Panc1 (cell line): ENCODE results near the gene FNDC11. TPM values are rescaled to one million over a fixed set of nuclear protein-coding genes. Genes with fewer than 3 reads are reported as not detected.
A peak's percentile ranks its signal among the peaks of the same experiment; 100 is the strongest.

Experiments used
- ATAC-seq: fragments of 200-7000 bp; cut with Tn5 transposase; 2 replicates; pipeline ENCODE4 v1.9.1; 2020; ENCODE audit warnings: mild to moderate bottlenecking, moderate library complexity
- BruUV-seq: library from RNA; stranded (reverse); fragments of 400-500 nt; replicated peaks from 2 replicates; lab custom pipeline; 2021; lab: Mats Ljungman, UMichigan
- CTCF ChIA-PET: fragments of 300-600 bp; sonication (Branson Sonifier 250); formaldehyde crosslinking; loops from one replicate; lab custom pipeline; 2022; ENCODE audit warnings: antibody characterized with exemption; lab: Charles Lee
- POLR2A ChIA-PET: fragments of 300-600 bp; sonication (Branson Sonifier 250); formaldehyde crosslinking; loops from one replicate; lab custom pipeline; 2022; ENCODE audit warnings: antibody characterized with exemption; lab: Charles Lee
- DNase-seq: peaks from one replicate; pipeline ENCODE4 v3.0.0-alpha.2; 2010; ENCODE audit warnings: low read depth, low spot score
- H3K27ac ChIP-seq: 2 replicates; pipeline ENCODE4 v1.5.1; 2011; ENCODE audit warnings: mild to moderate bottlenecking, low read length, inconsistent platforms
- H3K27me3 ChIP-seq: fragments of 200-500 bp; sonication (Bioruptor generic); 2 replicates; pipeline ENCODE4 v1.6.0; 2014; ENCODE audit warnings: low read length, inconsistent platforms; ENCODE audit not compliant: control insufficient read depth, insufficient read depth
- H3K36me3 ChIP-seq: fragments of 200-500 bp; sonication (Bioruptor generic); 2 replicates; pipeline ENCODE4 v1.5.1; 2014; ENCODE audit warnings: inconsistent platforms, mild to moderate bottlenecking, low read length, moderate library complexity; ENCODE audit not compliant: control insufficient read depth, insufficient read depth
- H3K4me1 ChIP-seq: 2 replicates; pipeline ENCODE4 v1.5.1; 2011; ENCODE audit warnings: inconsistent platforms, mild to moderate bottlenecking, low read length, moderate library complexity; ENCODE audit not compliant: control insufficient read depth, insufficient read depth
- H3K4me3 ChIP-seq, 2 experiments: 2 replicates each; pipeline ENCODE4 v1.5.1; 2011 to 2012; ENCODE audit warnings: low read depth in 2 of 2, low read length in 2 of 2, mild to moderate bottlenecking in 2 of 2, inconsistent platforms in 1 of 2, moderate library complexity in 1 of 2
- H3K9me3 ChIP-seq: fragments of 200-500 bp; sonication (Bioruptor generic); 2 replicates; pipeline ENCODE4 v1.5.1; 2014; ENCODE audit warnings: low read depth, mild to moderate bottlenecking, inconsistent platforms, low read length, moderate library complexity; ENCODE audit not compliant: control insufficient read depth, insufficient read depth
- CTCF ChIP-seq: fragments of 450-650 bp; IDR thresholded peaks from 2 replicates; pipeline ENCODE4 v1.5.1; 2017; ENCODE audit warnings: mild to moderate bottlenecking
- POLR2AphosphoS5 ChIP-seq: IDR thresholded peaks from 2 replicates; pipeline ENCODE4 v1.6.1; 2012; ENCODE audit warnings: mild to moderate bottlenecking, low read depth, low read length, moderate library complexity
- REST ChIP-seq, 2 experiments: IDR thresholded peaks; 2 replicates each; pipeline ENCODE4 v1.6.1; 2011 to 2012; ENCODE audit warnings: low read depth in 2 of 2, control low read depth in 1 of 2, low read length in 1 of 2, mild to moderate bottlenecking in 1 of 2, moderate library complexity in 1 of 2; ENCODE audit not compliant: insufficient read depth in 1 of 2
- SIN3A ChIP-seq: IDR thresholded peaks from 2 replicates; pipeline ENCODE4 v1.6.1; 2012; ENCODE audit warnings: low read depth, mild to moderate bottlenecking, low read length, moderate library complexity, borderline replicate concordance; ENCODE audit not compliant: insufficient read depth
- TCF7L2 ChIP-seq: IDR thresholded peaks from 2 replicates; pipeline ENCODE4 v1.6.1; 2011; ENCODE audit warnings: mild to moderate bottlenecking, low read depth, low read length, inconsistent platforms
- in situ Hi-C: cut with HindIII; loops from 2 replicates; pipeline ENCODE4 v1.10.0; 2016; ENCODE audit warnings: low sequenced_read_pairs, low pct_unique_long_range_greater_than_20kb
- intact Hi-C: fragments of 100-400 bp; cut with micrococcal nuclease; formaldehyde crosslinking; loops from one replicate; pipeline ENCODE4 v1.10.0; 2022; ENCODE audit not compliant: unreplicated experiment
- total RNA-seq: library from RNA; stranded (reverse); gene quantifications from one replicate; pipeline ENCODE4 v1.2.1, GENCODE V29; 2021; ENCODE audit not compliant: unreplicated experiment

The FNDC11 gene
- total RNA-seq, 1 experiment from 2014 or later: 1.3 TPM

- H3K27me3 ChIP-seq: no peaks in the 10 kb centered on the region
- H3K4me1 ChIP-seq: peaks cover 10% of the 10 kb centered on the region; the same call in 1 of the 2 replicates
- no peaks in the 10 kb centered on the region for H3K9me3 ChIP-seq
- TF ChIP-seq REST (IDR thresholded peaks at IDR 0.05; ENCODE audit: insufficient read depth in 1 of 2, low read depth in 2 of 2, low read length in 1 of 2) (no peak), POLR2AphosphoS5 (no peak), SIN3A (no peak), CTCF (no peak), TCF7L2 (no peak)
- CTCF ChIA-PET: interaction anchor here (0.5 kb wide), 1 partner anchor 557 kb away, joined by 6 read pairs; no protein-coding TSS in a partner anchor
- DNase-seq: no peak
- ATAC-seq: 0 out of 2 replicates have a peak, but pooled peaks have one; percentile 22
- H3K36me3 ChIP-seq: no peaks in the 10 kb centered on the region
- no peak overlapping the region for H3K4me3 ChIP-seq
- H3K27ac ChIP-seq: no peak overlapping the region
- in situ Hi-C loops: no loop called here
- no TSS peak for BruUV-seq
- intact Hi-C loops: no loop called here
- POLR2A ChIA-PET: no interaction called here
Measured at GRCh38 chr20:63544958-63545516, 8.9 kb upstream of the FNDC11 start.

GRCh38 chr20:63545814-63546213 is 8.1 kb upstream of the FNDC11 start:
- peaks cover 10% of the 10 kb centered on the region; the same call in 1 of the 2 replicates for H3K4me1 ChIP-seq
- CTCF ChIA-PET: no interaction called here
- no TSS peak for BruUV-seq

More at GRCh38 chr20:63545814-63546213, 8.1 kb upstream of the FNDC11 start:
- Histone ChIP-seq H3K27ac (no peak overlapping the region), H3K4me3 (no peak overlapping the region), H3K36me3 (no peaks in the 10 kb centered on the region), H3K9me3 (no peaks in the 10 kb centered on the region), H3K27me3 (no peaks in the 10 kb centered on the region)
- intact Hi-C loops (no loop called here), in situ Hi-C loops (no loop called here)
- TF ChIP-seq SIN3A (no peak), POLR2AphosphoS5 (no peak), REST (IDR thresholded peaks at IDR 0.05; ENCODE audit: insufficient read depth in 1 of 2, low read depth in 2 of 2, low read length in 1 of 2) (no peak), TCF7L2 (no peak), CTCF (no peak)
- POLR2A ChIA-PET: interaction anchor here (0.5 kb wide), 1 partner anchor 18 kb away, joined by 4 read pairs; no protein-coding TSS in a partner anchor
- ATAC-seq: no peak
- no peak for DNase-seq
